GM21367 (cell line): ENCODE results near the gene PXT1.
"Not testable (repeated sequence)": the region's sequence is repeated elsewhere in the genome, so short reads cannot be mapped to it uniquely, and the experiment has no call there.

Experiments
- ATAC-seq: cut with Tn5 transposase; IDR thresholded peaks from one replicate; pipeline ENCODE4 v1.9.1; 2021; ENCODE audit not compliant: unreplicated experiment

The PXT1 gene

GRCh38 chr6:36444470-36444869 is 1.8 kb upstream of the PXT1 start:
- ATAC-seq: no peak

GRCh38 chr6:36443471-36444428 is 1.1 kb upstream of the PXT1 start:
- ATAC-seq: no peak

GRCh38 chr6:36442103-36442670 is 467 bp downstream of the PXT1 start:
- ATAC-seq: no peak

- peak; percentile 44 for ATAC-seq
These were observed 1.3 kb downstream of the PXT1 start for GRCh38 chr6:36441307-36441894.

GRCh38 chr6:36436466-36436865 is 6.2 kb downstream of the PXT1 start:
- ATAC-seq: no peak

- ATAC-seq: no peak
These were observed 10.4 kb downstream of the PXT1 start for GRCh38 chr6:36432151-36432671.

- ATAC-seq: no peak
These were observed 11.5 kb downstream of the PXT1 start for GRCh38 chr6:36431197-36431596.

GRCh38 chr6:36430351-36430750 is 12.3 kb downstream of the PXT1 start:
- ATAC-seq: no peak

GRCh38 chr6:36428911-36429310 is 13.7 kb downstream of the PXT1 start:
- ATAC-seq: no peak

GRCh38 chr6:36426622-36427021 is 16.0 kb downstream of the PXT1 start:
- no peak for ATAC-seq

GRCh38 chr6:36423101-36423824 is 19.4 kb downstream of the PXT1 start:
- peak; percentile 87 for ATAC-seq

GRCh38 chr6:36422714-36423100 is 19.9 kb downstream of the PXT1 start:
- ATAC-seq: no peak

GRCh38 chr6:36419310-36419709 is 23.3 kb downstream of the PXT1 start:
- ATAC-seq: no peak

- no peak for ATAC-seq
These were observed 24.1 kb downstream of the PXT1 start for GRCh38 chr6:36418558-36418957.

GRCh38 chr6:36414481-36414880 is 28.2 kb downstream of the PXT1 start:
- ATAC-seq: no peak

GRCh38 chr6:36413489-36414480 is 28.9 kb downstream of the PXT1 start:
- ATAC-seq: no peak

- not testable (repeated sequence) for ATAC-seq
These were observed 32.9 kb downstream of the PXT1 start for GRCh38 chr6:36409718-36410117.

GRCh38 chr6:36404164-36404563 is 38.5 kb downstream of the PXT1 start:
- no peak for ATAC-seq

- no peak for ATAC-seq
These were observed 40.2 kb downstream of the PXT1 start for GRCh38 chr6:36402481-36402880.

- no peak for ATAC-seq
These were observed 42.7 kb downstream of the PXT1 start for GRCh38 chr6:36399970-36400369.
